ENCODE data around the gene POT1. TPM values are rescaled to one million over a fixed set of nuclear protein-coding genes. Genes with fewer than 3 reads are reported as not detected.

POT1 gene
- total and polyA plus RNA-seq, 2 of the 13 experiments (the other 11 are each of a cell fraction or from before 2014, with no cell fraction given), result 21.7 to 23.4 TPM

- TF ChIP-seq ZBTB40 (IDR thresholded peaks at IDR 0.05) (no peak), ZBTB40 (CRISPR knock-in tag; IDR thresholded peaks at IDR 0.05) (no peak), HCFC1 (IDR thresholded peaks at IDR 0.05; ENCODE audit: low read depth, low read length) (no peak), MEF2D (CRISPR knock-in tag; IDR thresholded peaks at IDR 0.05) (no peak), SNRNP70 (IDR thresholded peaks at IDR 0.05; ENCODE audit: low read depth, low read length) (no peak), NFE2 (CRISPR knock-in tag; IDR thresholded peaks at IDR 0.05) (no peak), ZNF17 (CRISPR knock-in tag; IDR thresholded peaks at IDR 0.05) (no peak), ZBTB37 (CRISPR knock-in tag; IDR thresholded peaks at IDR 0.05) (no peak), THRA (CRISPR knock-in tag; IDR thresholded peaks at IDR 0.05; ENCODE audit: borderline replicate concordance) (no peak), ZNF703 (CRISPR knock-in tag; IDR thresholded peaks at IDR 0.05; ENCODE audit: borderline replicate concordance) (no peak), ZBTB8A (CRISPR knock-in tag; IDR thresholded peaks at IDR 0.05; ENCODE audit: borderline replicate concordance, low read depth) (no peak), GMEB1 (CRISPR knock-in tag; IDR thresholded peaks at IDR 0.05; ENCODE audit: borderline replicate concordance) (no peak)
These were observed 36.3 kb downstream of the POT1 start (continued) for GRCh38 chr7:124893140-124893827.

Data from HepG2 (cell line).